Measurements from ENCODE around the gene ANOS1.
"Not testable (repeated sequence)": the region's sequence is repeated elsewhere in the genome, so short reads cannot be mapped to it uniquely, and the experiment has no call there.

ANOS1 gene

DNA sequence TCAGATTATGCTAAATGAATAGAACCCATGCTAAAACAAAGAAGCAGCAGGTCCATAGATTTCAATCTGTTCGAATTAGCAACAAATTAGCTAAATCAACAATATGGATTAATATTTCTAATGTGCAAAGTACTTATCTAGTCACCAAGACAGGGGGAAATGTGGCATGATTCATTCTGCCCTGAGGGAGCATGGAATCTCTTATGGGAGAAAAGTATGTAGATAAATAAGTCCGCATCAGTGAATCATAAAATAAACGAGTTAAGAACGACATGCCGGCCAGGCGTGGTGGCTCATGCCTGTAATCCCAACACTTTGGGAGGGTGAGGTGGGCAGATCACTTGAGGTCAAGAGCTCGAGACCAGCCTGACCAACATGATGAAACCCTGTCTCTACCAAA lies 102.1 kb downstream of the ANOS1 start:
- DNase-seq (ENCODE audit: low read depth, low spot score): no peak

DNA sequence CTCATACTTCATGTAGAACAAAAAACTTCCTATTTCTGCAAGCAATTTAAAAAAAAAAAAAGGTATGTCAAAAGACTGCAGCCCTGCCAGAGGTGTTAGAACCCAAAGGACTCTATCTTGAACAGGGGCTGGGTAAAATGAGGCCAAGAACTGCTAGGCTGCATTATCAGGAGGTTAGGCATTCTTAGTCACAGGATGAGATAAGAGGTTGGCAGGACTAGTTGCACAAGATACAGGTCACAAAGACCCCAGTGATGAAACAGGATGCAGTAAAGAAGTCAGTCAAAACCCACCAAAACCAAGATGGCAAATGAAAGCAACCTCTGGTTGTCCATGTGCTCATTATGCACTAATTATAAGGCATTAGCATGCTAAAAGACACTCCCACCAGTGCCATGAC lies 104.1 kb downstream of the ANOS1 start:
- DNase-seq (ENCODE audit: low read depth, low spot score): no peak

DNA sequence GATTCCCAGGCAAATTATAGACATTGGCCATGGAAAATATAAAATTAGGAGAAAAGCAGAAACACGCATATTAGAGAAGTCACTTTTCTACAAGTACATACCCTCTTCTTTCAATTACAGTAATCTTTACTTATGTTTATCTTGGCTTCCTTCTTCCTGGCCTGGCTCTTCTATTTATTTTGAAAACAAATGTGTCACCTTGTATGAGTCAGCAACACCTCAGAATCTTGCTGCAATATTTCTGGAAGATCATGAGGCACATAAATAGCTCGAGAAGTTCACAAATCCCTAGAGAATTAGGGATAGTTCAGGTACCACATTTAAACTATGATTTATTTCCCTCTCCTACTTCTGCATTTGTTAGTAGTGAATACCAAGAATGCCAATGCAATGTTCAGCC lies 124.6 kb downstream of the ANOS1 start:
- no peak for DNase-seq (ENCODE audit: low read depth, low spot score)

DNA sequence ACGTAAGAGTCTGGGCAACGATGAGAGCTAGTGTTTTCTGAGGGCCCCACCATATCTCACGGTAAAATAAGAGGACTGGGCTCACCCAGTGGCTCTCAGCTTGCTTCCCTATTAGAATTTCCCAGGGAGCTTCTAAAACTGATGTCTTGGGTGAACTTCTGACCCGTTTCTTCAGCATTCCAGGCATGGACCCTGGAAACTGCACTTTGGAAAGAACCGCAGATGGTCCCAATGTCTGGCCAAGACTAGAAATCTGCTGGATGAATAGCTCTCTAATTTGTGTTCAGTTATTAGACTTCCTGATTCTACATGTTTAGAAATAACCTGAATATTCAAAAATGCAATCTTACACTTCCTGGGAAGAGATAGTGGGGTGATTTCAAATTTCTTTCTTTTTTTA lies 127.8 kb downstream of the ANOS1 start:
- no peak for DNase-seq (ENCODE audit: low read depth, low spot score)

DNA sequence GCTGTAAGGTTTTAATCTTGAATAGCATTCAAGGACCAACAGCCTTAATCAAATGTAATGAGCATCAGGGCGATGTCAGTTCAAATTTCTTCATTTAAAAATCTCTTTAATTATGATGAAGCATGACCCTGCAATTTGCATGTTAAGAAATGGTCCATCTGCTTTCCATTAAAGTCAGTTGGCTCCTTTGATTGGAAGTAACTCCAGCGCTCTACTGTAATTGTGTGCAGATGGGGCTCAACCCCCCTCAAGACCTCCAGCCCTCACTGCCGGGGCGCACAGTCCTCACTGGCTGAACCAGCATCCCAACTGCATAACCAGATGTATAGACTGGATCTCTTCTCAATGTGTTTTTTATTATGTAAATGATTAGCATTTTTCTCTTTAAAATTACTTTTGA lies 140.4 kb downstream of the ANOS1 start:
- DNase-seq (ENCODE audit: low read depth, low spot score): no peak

DNA sequence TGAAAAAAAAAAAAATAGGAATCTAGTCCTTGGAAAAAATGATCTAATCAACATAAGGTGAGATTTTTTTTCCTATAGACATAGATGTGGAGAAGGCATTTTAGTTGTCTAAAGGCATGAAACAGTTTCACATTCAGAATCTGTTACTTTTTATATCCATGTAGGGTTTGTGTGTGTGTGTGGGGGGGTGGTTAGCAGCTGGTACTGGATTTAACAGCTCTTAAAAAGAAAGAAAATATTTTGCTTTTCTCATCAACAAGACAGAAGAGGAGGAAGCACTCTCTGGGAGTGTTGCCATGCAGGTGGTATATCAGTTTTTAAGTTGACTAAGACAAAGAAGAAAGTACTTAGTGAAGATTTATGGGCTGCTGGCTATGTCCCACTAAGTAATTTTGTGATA lies 145.0 kb downstream of the ANOS1 start:
- no peak for DNase-seq (ENCODE audit: low read depth, low spot score)

DNA sequence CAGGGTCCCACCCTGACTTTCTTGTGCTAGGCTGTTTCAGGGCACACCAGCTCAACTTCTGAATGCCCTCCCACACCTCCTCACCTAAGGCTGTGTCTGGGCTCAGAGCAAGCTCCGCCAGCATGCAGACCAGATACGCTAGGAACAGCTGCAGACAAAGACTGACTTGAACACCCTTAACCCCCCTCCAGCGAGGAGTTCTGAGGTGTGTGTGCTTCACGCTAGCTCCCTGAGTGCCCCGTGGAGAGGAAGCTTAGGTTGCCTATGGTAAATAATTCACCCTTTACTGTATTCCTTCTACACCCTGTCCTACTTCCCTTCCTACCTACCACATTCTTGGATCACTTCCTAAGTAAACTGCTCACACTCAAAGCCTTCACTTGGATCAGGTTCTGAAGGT lies 152.3 kb downstream of the ANOS1 start:
- DNase-seq (ENCODE audit: low read depth, low spot score): no peak

DNA sequence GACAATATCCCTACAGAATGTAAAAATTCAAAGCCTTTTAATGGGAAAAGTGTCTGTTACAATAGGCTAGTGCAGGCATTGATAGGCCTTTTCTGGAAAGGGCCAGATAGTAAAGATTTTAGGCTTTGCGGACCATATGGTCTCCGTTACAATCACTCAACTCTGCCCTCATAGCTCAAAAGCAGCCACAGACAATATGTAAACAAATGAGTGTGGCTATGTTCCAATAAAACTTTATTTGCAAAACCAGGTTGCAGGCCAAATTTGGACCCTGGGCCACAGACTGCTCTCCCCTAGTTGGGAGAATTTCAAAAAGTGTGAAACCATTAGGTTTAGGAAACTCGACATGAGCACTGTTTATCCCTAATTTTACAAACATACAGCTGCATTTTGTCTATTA lies 155.1 kb downstream of the ANOS1 start:
- no peak for DNase-seq (ENCODE audit: low read depth, low spot score)

DNA sequence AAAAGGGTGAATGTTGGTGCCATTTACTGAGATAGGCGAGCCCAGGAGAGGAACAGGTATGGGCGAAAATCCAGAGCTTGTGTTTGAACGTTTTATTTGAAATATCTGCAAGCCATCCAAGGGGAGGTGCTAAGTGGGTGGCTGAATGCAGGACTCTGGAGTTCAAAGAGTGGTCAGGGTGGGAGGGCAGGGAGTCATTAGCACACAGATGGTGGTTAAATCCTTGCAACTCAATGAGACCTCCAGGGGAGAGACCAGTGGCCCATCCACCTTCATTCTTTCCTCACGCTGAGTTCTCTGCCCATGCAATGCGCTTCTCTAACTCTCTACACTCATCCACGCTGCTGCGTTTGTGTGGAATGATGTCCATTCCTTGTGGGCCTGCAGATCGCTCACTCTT lies 166.2 kb downstream of the ANOS1 start:
- DNase-seq (ENCODE audit: low read depth, low spot score): no peak

DNA sequence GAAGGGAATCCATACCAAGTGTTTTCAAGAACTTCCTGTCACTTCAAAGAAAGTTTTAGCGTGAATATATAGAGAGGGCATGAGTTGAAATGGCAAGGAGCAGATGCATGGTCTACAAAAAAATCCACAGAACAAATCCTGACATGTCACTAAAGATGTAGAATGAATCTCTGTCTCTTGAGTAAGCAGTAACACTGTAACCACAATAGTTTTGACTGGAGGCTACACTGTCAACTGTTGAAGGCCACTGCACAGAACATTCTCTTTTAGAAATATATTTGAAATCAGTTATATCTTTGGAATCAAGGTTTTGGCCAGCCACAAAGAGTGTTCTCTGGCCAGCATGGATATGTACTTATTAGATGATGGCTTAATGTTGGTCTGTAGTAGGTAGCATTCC lies 183.5 kb downstream of the ANOS1 start:
- DNase-seq (ENCODE audit: low read depth, low spot score): no peak

DNA sequence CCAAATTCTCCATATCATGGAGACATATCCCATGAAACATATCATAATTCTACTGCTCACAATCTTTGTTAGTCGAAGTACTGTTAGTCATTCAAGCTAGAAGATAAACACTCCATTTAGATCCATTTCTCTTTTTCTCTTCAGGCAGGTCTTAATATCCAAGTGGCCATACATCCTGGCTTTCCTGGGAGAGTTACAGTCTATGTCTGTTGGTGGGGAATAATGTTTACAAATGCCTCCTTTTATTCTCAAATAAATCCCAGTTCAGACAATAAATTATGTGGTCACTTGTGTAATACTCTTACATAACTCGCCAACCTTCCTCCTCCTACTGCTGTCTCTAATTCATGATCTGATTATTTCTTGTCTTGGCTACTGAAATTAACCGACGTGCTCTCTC lies 185.2 kb downstream of the ANOS1 start:
- no peak for DNase-seq (ENCODE audit: low read depth, low spot score)

DNA sequence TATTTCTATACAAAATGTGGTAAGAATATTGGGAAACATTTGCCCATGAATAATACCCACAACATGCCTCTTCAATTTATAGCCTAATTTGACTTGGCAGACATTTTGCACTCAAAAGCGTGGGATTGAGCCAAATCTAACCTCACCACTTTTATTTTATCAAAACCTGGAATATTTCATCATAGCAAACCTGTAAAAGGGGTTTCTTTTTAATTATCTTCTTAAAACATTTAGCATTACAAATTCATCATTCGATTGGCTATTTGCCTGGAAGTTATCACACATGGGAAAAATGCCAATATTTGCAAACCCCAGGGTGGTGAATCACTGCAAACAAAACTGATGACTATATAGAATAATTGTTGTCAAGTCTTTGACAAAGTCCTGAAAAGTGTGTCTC lies 211.1 kb downstream of the ANOS1 start:
- DNase-seq (ENCODE audit: low read depth, low spot score): no peak

DNA sequence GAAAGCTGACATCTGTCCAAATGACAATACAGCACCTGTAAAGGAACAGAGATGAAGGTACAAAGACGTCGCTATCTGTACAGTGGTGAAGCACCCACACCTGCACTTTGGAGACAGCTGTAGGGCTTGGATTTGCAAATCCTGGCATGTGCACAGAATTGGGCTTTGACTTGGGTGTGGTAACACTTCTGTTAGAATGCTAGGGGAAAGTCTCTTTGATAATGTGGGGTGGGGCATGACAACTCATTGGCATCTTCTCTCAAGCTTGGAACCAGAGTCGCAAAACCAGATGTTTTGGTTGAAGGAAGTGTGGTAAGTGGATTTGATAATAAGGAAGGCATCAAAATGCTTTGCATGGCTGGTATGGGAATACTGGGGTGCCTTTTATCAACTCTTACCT lies 211.8 kb downstream of the ANOS1 start:
- no peak for DNase-seq (ENCODE audit: low read depth, low spot score)

DNA sequence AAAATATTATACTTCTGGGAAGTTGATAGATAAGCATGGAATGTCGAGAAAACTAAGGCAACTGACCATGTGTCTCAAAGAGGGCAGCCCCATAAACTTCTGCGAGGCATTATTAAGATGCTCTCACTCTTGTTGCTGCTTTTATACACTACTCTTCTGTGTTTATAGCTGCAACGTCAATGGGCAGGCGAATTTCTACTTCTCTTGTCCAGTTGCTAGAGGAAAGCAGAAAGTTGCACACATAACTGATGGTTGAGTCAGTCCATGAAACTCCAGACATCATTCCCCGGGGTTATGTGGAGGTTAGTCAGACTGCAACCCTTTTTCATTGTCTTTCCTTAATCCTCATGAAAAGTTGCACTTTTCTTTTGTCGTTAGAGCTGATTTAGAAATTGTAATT lies 227.5 kb downstream of the ANOS1 start:
- DNase-seq (ENCODE audit: low read depth, low spot score): no peak

DNA sequence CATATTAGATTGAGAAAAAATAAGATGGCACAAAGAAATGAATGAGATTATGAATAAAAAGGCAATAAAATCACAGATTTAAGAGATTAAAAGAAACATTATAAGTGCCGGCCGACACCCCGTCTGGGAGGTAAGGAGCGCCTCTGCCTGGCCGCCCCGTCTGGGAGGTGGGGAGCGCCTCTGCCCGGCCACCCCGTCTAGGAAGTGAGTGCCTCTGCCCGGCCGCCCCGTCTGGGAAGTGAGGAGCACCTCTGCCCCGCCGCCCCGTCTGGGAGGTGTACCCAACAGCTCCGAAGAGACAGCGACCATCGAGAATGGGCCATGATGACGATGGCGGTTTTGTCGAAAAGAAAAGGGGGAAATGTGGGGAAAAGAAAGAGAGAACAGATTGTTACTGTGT lies 229.8 kb downstream of the ANOS1 start:
- not testable (repeated sequence) for DNase-seq (ENCODE audit: low read depth, low spot score)

DNA sequence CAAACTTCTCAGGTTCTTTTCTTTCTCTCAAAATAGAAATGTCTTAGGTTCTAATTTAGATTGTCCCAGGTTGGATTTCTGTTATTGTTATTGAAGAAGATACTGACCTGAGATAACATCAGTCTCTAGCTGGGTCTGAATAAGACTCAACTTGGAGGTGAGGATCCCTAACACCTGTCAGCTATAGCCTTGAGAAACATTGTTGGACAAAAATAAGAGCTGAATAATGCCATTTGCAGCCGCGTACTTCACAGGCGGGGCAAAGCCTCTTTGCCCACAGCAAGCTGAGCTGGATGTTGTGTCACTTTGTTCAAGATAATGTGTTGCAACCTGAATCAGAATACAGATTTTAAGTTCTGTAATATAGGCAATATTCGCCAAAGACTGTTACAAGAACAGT lies 231.7 kb downstream of the ANOS1 start:
- DNase-seq (ENCODE audit: low read depth, low spot score): no peak

DNA sequence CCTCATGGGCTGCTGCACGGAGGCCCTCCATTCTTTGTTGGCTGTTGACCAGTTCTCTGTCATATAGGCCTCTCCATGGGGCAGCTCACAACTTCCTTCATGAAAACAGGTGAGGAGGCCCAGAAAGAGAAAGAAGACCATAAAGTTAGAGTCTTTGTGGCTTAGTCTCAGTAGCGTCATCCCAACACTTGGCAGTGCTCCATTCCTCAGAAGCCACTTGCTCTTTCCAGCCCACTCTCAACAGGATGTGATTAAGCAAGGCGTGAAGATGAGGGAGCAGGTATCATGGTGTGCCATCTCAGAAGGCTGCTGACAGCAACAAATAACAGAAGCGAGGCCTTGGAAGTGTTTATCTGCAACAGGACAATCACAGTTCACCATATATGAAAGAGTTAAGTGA lies 236.9 kb downstream of the ANOS1 start:
- DNase-seq (ENCODE audit: low read depth, low spot score): not testable (repeated sequence)

DNA sequence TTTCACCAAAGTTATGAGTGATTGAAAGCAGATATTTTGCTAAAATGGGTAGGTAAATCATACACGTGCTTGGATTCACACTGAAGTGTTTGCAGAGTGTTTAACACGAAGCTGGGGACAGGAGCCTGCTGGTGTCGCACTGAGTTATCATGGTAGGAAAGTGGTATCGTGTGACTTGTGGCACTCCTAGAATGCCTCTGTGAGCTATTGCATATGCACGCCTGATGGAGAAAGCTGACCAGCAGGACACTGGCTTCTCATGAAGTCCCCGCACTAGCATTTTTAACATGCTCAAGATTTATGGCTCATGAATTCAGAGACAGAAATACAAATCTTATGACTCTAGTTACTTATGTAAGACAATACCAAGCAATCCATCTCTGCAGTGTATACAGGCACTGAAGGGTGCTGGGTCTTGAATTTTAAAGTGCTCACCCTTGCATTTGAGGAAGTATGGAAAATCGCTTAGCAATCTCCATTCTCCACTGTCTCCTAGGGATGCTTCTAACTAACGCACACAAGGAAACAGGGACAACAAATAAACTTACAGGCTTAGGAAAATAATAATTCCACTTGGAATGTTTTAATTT lies 247.5 kb downstream of the ANOS1 start:
- DNase-seq (ENCODE audit: low read depth, low spot score): no peak

Data from activated CD4-positive, CD25-positive, alpha-beta regulatory T cell treated with anti-CD3 and anti-CD28 coated beads, Interleukin-2, amount 50 U/mL, for 16 hours (primary cell).